GM13976 (cell line): Measurements from ENCODE around the gene ATP1A3.
A peak's percentile ranks its signal among the peaks of the same experiment; 100 is the strongest.

Experiments
- DNase-seq: peaks from one replicate; pipeline ENCODE4 v3.0.0; 2012; ENCODE audit warnings: low spot score
- in situ Hi-C: fragments of 300-500 bp; cut with MboI; formaldehyde crosslinking; loops from one replicate; pipeline ENCODE4 v1.12.0; 2022; ENCODE audit warnings: low sequenced_read_pairs, mixed read lengths, inconsistent platforms; ENCODE audit not compliant: unreplicated experiment
- TF ChIP-seq, protein P1 (sequence below): IDR thresholded peaks from 2 replicates; pipeline ENCODE4 v1.5.1; 2012; ENCODE audit warnings: borderline replicate concordance, mild to moderate bottlenecking; ENCODE audit not compliant: insufficient read depth; ENCODE audit errors: extremely low read depth, missing control alignments, control extremely low read depth

Gene ATP1A3

DNA sequence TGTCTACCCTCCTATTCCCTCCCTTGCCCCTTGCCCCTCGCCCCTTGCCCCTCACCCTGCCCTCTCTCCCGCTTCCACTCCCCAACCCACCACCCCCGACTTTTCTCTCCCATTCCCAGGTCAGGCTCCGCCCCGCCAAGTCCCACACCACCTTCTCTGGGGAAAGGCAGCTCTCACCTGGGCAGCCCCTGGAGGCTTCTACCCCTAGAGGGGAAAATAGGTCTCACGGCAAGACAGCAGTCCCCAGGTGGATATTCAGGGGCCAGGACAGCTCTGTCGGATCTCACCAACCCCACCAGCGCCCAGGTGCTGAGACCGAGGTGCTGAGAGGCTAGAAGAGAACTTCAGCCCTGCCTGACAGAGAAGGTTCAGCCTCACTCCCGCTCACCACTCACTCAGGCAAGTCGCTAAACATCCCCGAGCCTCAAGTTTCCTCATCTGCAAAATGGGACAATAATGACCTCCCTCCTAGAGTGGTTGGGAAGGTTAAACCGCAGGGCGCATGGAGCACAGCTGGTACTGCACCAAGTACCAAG is 64.4 kb downstream of the ATP1A3 start:
- TF ChIP-seq, protein P1, sequence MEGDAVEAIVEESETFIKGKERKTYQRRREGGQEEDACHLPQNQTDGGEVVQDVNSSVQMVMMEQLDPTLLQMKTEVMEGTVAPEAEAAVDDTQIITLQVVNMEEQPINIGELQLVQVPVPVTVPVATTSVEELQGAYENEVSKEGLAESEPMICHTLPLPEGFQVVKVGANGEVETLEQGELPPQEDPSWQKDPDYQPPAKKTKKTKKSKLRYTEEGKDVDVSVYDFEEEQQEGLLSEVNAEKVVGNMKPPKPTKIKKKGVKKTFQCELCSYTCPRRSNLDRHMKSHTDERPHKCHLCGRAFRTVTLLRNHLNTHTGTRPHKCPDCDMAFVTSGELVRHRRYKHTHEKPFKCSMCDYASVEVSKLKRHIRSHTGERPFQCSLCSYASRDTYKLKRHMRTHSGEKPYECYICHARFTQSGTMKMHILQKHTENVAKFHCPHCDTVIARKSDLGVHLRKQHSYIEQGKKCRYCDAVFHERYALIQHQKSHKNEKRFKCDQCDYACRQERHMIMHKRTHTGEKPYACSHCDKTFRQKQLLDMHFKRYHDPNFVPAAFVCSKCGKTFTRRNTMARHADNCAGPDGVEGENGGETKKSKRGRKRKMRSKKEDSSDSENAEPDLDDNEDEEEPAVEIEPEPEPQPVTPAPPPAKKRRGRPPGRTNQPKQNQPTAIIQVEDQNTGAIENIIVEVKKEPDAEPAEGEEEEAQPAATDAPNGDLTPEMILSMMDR: no peak
- DNase-seq: no peak
- in situ Hi-C loops: no loop called here

DNA sequence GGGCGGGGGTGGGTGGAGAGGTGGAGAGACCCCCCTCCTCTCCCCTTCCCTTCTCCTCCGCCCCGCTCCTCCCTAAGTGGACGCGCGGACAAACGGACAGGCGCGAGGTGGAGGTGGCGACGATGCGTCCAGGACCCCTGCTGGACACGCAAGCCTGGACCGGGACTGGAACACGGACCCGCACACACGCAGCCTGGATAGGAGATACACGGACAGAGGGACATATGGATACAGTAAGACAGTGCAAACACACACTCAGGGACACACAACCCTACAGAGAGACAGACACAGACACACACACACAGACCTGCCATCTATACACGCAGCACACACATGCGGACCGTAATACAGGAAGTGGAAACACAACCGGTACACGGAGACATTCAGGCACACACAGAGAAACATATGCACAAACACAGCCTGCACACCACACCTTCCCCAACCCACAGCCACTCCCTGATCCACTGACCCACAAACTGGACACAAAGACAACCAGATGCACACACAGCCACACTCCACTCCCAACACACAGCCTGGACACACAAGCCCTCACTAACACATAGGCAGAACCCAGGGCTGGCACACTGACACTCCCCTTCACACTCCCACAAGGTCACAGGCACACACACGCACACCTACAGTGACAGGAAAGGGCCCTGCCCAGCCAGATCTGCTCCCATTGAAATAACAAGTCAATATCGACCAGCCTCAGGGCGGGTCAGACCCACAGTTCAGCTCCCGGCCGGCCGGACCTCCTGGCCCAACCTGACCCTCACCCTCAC is 65.1 kb downstream of the ATP1A3 start:
- TF ChIP-seq, protein P1: no peak
- in situ Hi-C loops: no loop called here
- no peak for DNase-seq

DNA sequence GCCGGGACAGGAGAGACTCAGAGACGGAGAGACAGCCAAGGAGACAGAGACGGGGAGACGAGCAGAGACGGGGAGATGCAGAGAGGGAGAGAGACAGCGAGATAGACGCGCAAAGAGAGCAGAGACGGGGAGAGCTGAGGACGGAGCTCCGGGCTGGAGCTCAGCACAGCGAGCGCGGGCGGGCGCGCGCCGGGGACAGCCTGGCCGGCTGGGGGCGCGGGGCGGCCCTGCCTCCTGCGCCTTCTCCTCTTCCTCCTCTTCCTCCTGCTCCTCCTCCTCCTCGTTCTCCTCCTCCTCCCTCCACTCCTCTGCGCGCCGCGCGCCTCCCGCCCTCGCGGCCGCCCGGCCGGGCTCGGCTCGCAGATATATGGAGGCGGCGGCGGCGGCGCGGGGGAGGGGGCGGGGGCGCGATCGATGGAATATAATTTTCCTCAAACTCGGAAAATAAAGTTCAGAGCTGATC is 65.8 kb downstream of the ATP1A3 start, which contains the start of gene ERFL:
TSS of gene ERFL (minus strand) at position 229 of the 463 bp plus-strand sequence. CDS start 15,530 bp downstream, outside the sequence.
- TF ChIP-seq, protein P1: no peak
- DNase-seq: peak; percentile 68
- in situ Hi-C loops: no loop called here

DNA sequence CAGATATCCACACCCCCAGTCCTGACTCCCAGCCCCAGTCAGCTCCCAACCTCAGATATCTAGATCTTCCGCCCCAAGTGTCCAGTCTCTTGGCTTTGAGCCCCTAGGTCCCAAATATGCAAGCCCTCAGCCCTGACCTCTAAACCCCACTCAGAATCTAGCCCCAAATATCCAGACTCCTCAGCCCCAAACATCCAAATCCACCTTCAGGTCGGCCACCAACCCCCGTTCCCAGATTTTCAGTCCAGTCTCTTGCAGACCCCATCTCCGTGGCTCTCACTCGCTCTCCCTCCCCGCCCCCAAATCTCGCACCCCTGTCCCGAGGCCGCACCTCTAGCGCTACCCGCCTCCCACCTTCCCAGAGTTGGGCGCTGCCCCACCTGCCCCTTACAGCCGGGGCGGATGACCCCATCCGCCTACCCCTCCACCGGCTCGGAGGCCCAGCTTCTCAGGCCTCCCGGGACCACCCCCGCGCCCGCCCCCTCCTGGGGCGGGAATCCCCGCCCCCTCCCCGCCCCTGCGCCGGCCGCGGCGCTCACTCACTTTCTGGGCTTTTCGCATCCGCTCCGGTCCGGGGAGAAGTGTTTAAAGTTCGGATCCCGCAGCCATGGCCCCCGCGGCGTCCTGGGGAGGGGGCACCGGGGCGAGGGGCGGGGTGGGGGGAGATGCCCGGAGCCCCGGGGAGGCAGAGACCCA is 66.4 kb downstream of the ATP1A3 start:
- in situ Hi-C loops: no loop called here
- TF ChIP-seq, protein P1: no peak
- no peak for DNase-seq

DNA sequence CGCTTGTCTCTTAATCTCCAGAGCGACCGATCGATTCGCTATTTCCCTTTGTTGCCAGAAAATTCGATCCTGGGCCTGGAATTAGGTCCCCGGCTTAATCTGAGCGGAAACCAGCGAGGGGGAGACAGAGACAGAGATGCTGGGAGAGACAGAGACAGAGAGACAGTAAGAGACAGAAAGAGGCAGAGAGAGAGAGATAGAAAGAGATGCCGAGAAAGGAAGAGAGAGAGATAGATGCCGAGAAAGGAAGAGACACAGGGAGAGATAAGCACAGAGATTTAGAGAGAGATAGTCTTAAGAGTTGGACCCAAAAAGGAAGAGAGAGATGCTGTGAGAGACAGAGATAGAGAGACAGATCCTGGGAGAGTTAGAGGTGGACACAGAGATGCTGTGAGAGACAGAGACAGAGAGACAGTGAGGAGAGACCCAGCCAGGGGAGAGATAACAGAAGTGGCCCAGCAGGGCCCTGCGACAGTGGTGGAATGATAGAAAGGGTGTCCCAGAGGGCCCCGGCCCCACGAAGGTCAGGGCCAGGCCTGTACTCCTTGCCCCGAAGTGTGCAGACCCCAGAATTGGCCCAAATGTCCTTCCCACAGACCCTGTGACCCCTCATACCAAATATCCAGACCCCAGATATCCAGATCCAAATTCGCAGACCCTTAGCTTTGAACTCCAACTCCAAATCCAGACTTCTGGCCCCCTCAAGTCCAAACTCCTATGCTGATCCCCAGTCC is 67.1 kb downstream of the ATP1A3 start:
- TF ChIP-seq, protein P1: no peak
- in situ Hi-C loops: no loop called here
- DNase-seq: no peak

DNA sequence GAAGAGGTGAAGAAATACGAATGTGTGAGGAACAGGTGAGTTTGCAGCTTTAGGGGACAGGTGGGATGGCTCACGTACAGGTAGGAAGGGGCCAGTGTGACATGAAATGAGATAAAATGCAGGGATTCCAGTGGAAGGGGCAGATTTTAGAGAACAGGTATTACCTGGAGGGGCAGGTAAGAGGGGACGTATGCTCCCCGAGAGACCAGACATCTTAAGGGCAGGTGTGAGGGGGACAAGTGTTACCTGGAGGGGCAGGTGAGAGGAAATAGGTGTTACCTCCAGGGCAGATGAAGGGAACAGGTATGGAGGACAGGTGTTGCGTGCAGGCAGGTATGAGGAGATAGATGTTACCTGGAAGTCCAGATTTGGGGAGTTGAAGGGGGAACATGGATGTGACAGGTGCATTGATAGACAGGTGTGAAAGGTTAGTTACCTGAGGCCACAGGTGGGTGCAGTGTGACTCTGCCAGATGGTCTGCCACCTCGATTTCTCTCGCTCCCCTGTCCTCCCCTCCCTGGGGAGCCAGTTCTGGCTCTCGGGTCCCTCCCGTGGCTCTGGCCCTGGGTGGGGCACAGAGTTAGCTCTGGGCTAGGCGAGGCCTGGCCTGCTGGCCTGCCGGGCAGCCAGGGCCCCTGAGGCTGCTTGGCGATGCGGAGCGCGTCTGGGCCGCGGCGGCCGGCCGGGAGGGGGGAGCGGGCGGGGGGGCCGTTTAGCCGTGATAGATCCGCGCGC is 67.8 kb downstream of the ATP1A3 start:
- no peak for DNase-seq
- in situ Hi-C loops: no loop called here
- TF ChIP-seq, protein P1: no peak
